Umbilical cord (tissue), 2 donors: ENCODE results near the gene EFNB1. TPM values are rescaled to one million over a fixed set of nuclear protein-coding genes. Genes with fewer than 3 reads are reported as not detected.
A peak's percentile ranks its signal among the peaks of the same experiment; 100 is the strongest.

Experiments used
- DNase-seq: peaks from one replicate; pipeline ENCODE4 v3.0.0-alpha.2; 2015; ENCODE audit warnings: low spot score
- total RNA-seq: library from RNA; depleted of rRNA; stranded (reverse); fragments of >200 nt; gene quantifications from one replicate; pipeline ENCODE4 v1.2.3, GENCODE V29; 2014; ENCODE audit warnings: low replicate concordance; ENCODE audit not compliant: insufficient read depth

Gene EFNB1
- total RNA-seq, 1 donor from 2014 or later, result 21.2 TPM

DNA sequence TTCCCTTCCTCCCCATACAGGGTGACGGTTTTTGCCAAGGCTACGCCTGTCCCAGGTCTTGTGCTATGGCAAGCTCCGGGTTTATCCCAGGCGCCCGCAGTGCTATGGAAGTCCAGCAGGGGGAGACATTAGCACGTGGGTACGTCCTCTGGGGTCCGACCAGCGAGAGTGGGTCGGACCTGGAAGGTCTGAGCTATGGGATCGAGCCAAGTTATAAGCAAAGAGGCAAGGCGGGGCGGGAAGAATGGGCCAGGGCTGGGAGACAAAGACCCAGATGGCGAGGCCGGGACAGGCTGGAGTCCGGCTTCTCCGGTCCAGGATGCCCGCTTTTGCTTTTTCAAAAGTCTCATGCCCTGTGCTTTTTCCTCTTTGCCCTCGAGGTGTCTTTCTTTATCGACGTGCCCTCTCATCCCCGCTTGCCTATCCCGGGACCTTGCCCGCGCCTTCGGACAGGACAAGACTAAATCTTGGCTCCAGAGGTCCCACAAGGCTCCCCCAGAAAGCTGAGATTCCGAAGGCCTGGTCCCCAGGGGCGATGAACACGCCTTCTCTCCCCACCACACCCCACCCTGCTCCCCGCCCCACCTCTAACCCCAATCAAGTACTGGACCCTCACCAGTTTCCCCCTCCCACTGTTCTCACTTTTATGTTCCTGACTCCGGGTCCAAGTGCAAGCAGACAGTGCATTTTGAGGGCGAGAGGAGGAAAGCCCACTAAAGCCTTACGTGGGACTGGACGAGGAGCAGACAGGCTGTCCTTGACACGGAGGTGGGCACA, 785 bp upstream of the EFNB1 start:
- DNase-seq, result peak; percentile 83

GRCh38 chrX:68829582-68830418, 979 bp downstream of the EFNB1 start:
- peak; percentile 24 for DNase-seq

GRCh38 chrX:68830419-68831404, 1.9 kb downstream of the EFNB1 start:
- DNase-seq, result no peak

DNA sequence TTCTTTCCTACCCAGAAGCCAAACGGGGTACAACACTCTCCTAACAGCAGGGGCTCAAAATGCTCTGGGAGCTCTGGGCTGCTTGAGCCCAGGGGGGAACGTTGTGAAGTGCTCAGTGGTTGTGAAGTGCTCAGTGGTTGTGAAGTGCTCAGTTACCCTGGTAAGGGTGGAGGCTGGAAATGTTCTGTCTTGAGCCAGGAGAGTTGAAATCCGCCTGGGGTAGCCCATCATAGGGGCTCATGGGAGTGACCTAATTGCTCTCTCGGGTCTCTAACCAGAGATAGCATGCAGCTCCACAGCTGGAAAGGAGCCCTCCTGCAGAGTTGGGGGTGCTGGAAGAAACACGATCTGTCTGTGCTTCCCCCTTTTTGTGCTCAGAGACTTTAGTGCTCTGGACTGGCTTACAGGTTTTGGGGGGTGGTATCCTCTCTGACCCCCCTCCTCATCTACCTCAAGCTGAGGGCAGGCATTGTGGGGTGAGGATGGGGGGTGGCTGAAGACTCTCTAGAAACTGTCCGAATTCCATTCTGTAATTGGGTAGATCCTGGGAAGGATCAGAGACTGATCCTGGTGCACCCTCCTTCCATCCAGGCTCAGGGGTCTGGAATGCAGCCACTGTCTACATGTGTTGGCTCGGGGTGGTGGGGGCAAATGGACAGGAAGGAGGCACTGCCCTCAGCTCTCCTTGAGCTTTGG, 2.7 kb downstream of the EFNB1 start:
- no peak for DNase-seq

DNA sequence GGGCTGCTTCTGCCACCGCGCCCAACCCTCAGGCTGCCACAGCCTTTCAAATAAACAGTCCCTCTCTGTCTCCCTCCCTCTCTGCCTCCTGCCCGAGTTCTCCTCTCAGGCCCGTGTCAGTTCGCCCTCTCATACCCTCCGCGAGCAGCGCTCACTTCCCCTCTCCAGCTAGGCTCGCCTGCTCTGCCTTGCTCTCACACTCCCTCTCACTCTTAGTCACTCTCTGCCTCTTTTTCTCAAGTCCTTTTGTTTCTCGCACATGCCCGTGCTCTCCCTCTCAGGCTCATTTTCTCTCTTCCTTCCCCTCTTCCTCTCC, 3.2 kb downstream of the EFNB1 start:
- DNase-seq, result peak; percentile 78

DNA sequence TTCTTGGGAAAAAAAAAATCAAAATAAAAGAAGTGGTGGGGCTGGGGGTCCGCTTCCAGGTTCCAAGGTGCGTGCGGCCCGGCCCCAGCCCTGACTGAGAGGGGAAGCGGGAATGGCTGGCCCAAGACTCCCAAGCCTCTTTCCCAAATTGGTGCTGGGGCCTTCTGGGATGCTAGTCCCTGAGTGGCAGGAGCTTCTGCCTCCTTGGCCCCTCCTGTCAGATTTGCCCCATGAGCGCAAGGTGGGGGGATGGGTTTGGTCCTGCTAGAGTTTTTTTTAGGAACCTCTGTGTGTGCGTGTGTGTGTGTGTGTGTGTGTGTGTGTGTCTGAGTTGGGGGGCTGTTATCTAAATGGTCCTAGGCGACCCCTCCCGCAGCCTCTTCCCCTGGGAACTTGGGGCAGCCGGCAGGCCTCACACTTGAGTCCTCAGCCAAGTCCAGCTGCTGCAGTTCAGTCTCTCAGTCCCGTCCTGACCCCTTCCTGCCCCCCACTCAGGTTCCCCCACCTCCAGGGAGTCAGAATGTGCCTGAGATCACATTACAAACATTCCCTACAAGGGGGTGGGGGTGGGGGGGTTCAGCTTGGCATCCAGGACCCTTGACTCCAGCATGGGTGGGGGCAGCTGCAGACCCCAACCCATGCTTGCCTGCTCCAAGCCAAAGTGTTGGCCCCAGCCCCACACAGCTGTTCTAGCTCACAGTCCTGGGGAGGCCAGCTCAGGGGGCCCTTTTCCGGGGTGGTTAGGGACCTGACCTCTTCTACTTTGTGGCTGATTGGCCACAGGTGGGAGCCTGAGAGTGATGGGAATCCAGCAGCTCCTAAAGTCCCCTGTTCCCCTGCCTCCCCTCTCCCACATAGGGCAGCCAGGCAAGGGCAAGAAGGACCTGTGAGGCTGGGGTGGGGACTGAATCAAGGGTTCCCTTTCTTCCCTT, 4.0 kb downstream of the EFNB1 start:
- DNase-seq, result no peak

GRCh38 chrX:68833448-68833805, 4.6 kb downstream of the EFNB1 start:
- no peak for DNase-seq

DNA sequence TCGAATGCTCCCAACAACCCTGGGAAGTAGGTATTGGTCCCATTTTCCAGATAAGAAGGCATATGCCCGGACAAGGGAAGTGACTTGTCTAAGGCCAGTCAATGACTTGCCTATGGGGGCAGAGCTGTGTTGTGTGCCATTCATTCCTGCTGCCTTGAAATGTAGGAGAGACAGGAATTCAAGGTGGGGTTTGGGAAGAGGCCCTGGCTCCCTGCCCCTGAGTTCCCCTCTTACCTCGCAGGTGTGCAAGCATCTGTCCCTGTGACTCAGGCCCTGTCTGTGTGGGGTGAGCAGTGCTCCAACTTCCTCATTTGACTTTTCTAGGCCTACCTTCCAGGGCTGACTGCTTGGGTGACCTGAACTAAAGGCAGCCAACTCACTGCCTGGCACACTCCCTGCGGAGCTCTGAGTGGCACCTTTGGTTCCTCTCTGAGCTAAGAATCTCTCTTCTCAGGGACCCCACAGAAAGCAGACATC, 5.1 kb downstream of the EFNB1 start:
- DNase-seq, result no peak

DNA sequence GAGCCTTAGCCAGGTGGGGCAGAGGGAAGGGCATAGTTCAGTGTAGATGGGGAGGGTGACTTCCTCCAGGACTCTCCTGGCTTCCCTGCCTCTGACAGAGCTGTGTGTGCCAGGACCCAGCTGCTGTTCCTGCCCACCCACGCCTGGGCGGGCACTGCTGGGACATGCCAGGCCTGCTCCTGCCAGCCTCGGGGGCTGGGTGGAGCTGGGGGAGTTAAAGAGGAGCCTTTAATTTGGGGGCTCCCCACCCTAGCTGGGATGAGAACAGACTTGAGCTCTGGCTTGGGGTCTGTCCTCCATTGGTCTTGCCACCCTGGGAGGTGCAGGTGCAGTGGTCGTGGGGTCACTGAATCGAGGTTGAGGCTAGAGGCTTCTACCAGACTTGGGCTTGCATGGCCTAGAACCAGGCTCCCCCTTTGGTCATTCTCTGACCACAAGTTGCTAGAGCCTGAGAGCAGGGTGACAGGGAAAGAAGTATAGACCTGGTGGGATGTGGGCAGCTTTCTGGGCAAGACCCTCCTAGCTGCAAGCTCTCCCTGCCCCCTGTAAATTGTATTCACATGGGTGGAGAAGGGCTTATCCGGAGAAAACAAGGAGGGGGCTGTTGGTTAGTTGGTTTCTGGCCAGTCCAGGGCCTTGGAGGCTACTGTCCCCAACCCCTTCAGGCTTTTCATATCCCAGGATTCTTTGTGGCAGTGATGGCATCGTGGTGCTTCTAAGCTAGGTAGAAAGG, 5.7 kb downstream of the EFNB1 start:
- DNase-seq, result no peak

DNA sequence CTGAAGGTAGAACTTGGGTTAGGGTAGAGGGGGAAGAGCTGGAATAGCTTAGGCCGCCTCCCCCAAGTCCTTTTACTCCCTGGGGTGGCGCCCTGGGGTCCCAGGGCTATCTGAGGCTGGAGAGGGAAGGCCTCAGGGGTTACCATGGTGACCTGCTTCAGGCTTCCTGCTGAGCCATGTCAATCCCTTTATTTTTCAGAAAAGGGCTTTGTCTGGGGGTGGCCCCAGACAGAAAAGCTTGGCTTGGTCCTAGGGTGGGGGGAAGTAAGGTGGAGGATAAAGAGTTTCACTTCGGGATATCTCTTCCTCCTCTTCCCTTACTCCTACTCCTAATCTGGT, 6.3 kb downstream of the EFNB1 start:
- no peak for DNase-seq

DNA sequence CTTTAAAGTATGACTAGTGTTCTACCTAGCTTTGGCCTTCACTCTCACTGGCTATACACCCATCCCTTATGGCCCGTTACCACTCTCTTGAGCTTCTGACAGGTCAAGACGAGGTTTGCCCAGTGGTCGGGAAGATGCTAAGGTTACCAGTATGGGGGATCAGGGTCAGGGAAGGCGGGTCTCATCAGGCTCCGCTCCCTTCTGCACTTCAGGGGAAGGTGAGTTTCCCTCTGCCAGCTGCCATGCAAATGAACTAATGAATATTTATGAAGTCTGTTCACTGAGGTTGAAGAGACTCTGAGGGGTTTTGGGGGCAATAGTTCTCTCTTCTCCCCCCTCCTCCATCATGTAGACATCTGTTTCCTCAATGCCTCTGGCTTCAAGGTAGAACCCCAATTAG, 6.6 kb downstream of the EFNB1 start:
- DNase-seq, result no peak

- no peak for DNase-seq
Measured at GRCh38 chrX:68837119-68837518, 8.3 kb downstream of the EFNB1 start.

DNA sequence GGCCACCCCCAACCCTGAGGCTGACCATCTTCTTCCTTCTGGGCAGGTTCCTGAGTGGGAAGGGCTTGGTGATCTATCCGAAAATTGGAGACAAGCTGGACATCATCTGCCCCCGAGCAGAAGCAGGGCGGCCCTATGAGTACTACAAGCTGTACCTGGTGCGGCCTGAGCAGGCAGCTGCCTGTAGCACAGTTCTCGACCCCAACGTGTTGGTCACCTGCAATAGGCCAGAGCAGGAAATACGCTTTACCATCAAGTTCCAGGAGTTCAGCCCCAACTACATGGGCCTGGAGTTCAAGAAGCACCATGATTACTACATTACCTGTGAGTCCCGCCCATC, 9.7 kb downstream of the EFNB1 start:
- no peak for DNase-seq

GRCh38 chrX:68839771-68840170, 10.9 kb downstream of the EFNB1 start:
- no peak for DNase-seq

- no peak for DNase-seq
Measured at GRCh38 chrX:68840256-68840655, 11.4 kb downstream of the EFNB1 start.

- no peak for DNase-seq
Measured at GRCh38 chrX:68841251-68842049, 12.6 kb downstream of the EFNB1 start.

- no peak for DNase-seq
Measured at GRCh38 chrX:68842351-68842750, 13.5 kb downstream of the EFNB1 start.

DNA sequence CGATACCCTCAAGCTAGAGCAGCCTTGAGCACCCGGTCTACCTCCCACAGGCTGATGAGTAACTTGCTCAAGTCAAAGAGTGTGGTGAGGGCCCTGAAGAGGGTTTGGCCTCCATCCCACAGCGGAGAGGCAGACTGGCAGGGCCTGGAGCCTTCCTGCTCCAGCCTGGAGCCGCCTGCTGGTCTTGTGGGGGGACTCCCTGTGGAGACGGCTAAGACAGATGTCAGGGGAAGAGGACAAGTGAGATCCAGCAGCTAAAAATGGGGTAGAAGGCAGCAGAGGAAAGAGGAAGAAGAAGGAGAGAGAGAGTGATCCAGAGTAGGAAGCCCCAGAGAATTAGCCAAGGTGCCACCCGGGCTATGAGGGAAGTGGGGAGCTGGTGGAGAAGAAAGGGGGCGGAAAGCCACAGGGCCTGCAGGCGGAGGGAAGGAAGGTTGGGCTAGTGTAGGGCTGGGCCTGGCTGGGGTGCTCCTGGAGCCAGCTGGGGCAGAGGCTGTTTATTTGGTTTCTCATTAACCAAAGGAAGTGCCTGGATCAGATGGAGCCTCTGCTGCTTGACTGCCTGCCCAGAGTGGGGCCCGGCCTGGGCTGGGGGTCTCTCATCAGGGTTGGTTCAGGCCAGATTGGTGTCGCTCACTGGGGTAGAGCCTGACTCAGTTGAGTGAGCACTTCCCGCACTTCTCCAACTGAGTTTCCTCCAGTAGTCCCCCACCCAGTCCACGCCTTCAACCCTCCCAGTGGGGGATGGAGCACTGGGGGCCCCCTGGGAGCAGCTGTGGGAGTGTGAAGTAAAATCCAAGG, 14.2 kb downstream of the EFNB1 start:
- no peak for DNase-seq
